GM19463 (cell line): Measurements from ENCODE around the gene HSCB.
"Not testable (repeated sequence)": the region's sequence is repeated elsewhere in the genome, so short reads cannot be mapped to it uniquely, and the experiment has no call there.

Experiments used
- ATAC-seq: cut with Tn5 transposase; IDR thresholded peaks from one replicate; pipeline ENCODE4 v1.9.1; 2021; ENCODE audit warnings: mild to moderate bottlenecking, moderate library complexity; ENCODE audit not compliant: unreplicated experiment

The HSCB gene, protein sequence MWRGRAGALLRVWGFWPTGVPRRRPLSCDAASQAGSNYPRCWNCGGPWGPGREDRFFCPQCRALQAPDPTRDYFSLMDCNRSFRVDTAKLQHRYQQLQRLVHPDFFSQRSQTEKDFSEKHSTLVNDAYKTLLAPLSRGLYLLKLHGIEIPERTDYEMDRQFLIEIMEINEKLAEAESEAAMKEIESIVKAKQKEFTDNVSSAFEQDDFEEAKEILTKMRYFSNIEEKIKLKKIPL

DNA sequence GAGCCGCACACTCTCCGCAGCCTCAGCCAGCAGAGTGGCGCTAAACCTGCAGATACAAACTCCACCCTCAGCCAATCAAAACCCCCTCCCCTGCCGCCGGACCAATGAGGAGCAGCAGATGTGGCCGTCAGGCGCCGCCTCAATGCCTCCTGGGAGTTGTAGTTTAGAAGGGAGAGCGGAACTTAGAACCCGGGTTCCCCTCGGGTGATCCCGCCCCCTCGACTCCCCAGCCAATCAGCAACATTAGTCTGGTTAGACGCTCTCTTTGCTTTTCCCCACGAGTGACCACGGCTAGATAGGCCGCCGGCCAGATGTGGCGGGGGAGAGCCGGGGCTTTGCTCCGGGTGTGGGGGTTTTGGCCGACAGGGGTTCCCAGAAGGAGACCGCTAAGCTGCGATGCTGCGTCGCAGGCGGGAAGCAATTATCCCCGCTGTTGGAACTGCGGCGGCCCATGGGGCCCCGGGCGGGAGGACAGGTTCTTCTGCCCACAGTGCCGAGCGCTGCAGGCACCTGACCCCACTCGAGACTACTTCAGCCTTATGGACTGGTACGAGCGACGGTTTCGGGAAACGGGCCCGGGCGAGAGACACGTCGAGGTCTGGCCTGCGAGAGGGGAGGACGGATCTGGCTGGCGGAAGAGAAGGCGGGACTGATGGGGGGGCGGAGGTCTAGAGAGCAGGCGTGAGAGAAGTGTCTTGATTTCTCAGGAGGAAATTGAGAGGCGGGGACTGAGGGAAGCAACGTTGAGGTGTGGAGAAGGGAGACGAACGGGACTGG, at the start of gene HSCB, which contains the start of gene CHEK2:
TSS of gene HSCB (plus strand) at position 255 of the 777 bp plus-strand sequence. CDS start at position 312, 57 bp downstream.
TSS of gene CHEK2 (minus strand) at position 36 of the 777 bp plus-strand sequence. CDS start 7,099 bp downstream, outside the sequence.
- ATAC-seq = peak; percentile 92

DNA sequence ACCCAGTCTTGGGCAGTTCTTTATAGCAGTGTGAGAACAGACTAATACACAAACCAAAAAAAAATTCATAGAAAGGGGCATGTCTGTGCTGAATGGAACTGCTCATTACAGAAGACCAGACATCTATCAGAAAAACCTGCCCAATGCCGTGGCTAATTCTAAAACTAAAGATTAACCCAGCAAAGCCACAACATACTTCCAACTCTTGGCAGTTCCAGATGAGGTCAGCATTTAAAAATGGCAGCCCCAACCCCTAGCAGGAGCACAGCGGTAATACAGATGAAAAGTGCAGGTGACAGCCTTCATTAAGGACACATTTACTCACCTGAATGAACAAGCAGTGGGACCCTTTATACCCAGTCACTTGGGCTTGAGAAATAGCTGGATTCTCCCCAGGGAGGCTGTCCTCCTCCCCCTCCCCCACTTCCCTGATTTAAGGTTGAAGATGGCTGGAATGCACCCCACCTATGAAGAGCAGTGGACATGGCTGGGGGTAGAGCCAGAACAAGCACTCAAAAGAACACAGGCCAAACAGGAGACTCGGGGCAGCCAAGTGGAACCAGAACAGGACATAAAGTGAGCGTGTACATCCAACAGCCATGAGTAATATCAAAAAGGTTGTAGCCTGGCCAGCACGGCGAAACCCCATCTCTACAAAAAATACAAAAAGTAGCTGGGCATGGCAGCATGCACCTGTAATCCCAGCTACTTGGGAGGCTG, 48.6 kb upstream of the HSCB start:
- ATAC-seq = not testable (repeated sequence)

DNA sequence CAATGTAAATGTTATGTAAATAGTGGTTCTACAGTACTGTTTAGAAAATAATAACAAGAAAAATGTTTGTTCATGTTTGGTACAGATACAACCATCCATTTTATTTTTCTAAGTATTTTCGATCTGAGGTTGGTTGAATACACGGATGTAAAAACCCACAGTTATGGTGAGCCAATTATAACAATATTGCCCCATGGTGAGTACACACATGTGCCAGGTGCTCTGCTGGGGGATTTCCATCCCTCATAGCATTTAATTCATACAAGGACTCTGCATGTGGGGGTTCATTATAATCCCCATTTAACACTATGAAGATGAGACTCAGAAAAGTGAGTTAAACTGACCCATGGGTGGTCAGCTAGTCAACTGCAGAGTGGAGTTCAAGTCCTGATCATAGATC, 38.9 kb upstream of the HSCB start:
- ATAC-seq = no peak

DNA sequence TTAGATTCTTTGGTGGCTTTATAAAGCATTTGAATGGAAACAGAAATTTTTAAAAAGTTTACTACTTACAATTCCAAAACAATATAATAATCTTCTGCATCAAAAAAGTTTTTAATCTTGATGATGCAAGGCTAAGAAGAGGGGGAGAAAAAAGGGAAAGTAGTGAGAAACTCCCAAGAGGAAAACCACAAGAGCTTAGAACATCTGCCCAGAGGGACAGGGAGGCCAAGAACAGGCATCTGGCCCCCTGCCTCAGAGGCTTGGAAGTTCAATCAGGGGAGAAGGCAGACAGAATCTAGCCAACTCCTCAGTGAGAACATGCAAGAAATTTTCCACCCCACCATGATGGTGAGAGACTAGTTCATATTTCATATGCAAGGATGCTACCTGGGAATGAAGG, 38.4 kb upstream of the HSCB start:
- no peak for ATAC-seq

DNA sequence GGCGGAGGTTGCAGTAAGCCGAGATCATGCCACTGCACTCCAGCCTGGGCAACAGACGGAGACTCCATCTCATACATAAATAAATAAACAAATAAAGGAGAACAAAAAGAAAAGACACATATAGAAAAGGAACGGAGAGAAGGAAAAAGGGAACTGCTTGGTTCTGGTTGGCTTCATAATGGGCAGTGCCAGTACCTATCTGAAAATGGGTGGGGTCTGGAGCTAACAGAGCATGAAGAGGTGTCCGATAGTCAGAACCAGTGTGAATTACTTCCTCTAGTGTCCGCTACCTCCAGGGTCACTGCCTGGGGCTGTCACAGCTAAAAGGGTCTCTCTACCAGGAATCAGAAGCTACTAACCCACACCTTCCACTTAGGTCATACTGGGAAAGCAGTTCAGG, 35.0 kb upstream of the HSCB start:
- ATAC-seq = no peak

DNA sequence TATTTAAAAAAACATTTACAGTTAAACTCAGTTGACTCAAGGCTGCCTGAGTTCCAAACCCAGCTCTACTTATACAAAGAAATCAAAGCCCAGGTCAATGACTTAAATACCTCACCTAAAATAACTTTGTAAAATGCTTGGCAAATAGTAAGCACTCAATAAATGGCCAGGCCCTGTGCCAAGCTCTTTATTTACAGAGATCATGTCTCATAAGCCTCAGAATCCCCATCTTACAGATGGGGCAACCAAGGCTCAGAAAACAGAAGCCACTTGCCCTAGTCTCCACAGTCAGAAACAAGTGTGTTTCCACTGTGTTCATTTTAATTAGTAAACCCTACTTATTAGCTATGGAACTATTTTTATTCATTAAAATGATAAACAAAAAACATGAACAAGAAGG, 31.7 kb upstream of the HSCB start:
- ATAC-seq = no peak

DNA sequence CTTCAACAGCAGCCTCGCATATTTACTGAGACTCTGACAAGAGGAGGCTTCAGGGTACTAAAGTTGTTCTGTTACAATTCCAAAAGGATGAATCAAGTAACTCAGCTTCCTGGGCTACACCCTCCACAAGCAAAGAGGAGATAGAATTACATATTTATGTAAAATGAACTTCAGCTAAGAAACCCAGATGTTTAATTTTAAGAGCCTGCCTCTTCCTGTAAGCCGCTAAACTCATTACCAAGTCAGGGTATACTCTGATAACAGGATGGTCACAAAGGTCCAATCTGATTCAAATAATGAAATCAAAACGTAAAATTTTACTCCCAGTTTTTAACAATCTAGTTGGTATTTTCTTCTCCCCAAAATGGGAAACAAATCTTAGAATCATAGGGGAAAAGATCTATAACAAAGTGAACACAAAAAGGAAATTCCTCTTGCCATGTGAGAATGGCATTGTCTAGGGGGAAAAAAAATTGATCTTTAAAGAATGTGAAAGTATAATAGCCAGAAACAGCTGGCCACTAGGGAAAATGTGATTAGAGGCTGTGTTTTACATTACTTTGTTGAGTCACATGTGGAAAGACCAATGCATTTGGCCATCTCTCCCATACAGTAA, 31.2 kb upstream of the HSCB start:
- ATAC-seq = no peak

DNA sequence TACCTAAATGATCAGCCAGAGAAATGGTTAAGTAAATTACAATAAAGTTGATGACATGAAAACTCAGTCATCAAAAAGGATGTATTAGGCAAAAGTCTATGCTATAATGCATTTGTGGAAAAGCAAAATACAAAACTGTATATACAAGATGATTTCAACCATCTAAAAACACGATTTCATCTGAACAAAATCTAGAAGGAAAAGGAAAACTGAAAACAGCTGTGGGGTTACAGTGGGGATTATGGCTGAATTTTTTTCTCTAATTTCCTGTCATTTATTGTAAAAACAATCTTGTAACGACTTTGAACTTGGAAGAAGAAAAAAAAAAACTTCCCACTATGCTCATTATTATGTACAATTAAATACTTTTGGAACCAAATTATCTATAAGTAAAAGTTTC, 30.5 kb upstream of the HSCB start:
- no peak for ATAC-seq

DNA sequence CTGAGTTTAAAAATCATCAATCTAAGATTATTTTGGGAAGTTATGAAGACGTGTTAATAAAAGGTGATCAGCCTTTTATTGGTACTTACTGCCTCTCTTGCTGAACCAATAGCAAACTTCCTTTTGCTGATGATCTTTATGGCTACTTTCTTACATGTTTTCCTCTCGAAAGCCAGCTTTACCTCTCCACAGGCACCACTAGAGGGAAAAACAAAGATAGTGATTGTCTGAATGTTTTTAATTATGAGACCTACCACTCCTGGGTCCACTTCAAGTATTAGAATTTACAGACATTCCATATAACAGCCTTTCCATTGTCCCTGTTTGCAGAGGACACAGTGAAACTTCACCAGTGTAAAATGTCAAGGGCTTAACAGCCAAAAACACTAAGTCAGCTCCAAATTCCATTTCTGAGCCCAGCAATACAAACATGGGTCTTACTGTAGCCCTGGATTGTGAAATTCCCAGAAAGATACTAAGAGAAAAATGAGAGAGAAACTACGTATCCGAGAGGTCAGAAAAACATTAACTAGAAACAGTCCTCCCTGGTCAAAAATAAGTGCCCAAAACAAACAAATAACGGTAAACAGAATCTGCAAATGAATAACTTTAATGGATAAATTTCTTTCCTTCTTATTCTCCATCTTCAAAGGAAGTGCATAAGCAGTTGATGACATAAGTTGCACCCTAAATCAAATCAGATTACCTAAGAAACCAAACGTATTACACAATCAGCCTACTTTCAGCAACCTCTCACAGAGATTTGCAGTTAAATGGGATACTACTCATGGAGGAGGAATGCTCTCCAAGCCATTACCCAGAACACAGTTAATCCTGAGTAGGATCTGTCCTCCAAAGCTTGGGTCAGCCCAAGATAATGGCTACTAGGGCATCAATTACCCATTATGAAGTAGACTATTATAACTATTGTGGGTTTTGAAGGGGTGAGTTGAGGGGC, 29.7 kb upstream of the HSCB start:
- no peak for ATAC-seq

DNA sequence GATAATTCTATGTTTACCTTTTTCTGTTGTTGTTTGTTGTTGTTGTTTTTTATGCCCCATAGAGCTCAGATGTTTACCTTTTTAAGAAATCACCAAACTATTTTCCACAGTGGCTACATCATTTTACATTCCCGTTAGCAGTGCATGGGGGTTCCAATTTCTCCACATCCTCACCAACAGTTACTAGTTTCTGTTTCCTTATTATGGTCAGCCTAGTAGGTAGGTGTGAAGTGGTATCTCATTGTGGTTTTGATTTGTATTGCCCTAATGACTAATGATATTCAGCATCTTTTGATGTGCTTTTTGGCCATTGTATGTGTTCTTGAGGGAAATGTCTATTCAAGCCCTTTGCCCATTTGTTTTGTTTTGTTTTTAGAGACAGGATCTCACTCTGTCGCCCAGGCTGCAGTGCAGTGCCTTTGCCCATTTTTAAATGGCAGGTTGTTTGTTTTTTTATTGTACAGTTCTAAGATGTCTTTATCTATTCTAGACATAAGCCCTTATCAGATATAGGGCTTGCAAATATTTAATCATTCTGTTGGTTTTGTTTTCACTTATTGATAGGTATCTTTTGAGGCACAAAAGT, 27.7 kb upstream of the HSCB start:
- ATAC-seq = no peak

DNA sequence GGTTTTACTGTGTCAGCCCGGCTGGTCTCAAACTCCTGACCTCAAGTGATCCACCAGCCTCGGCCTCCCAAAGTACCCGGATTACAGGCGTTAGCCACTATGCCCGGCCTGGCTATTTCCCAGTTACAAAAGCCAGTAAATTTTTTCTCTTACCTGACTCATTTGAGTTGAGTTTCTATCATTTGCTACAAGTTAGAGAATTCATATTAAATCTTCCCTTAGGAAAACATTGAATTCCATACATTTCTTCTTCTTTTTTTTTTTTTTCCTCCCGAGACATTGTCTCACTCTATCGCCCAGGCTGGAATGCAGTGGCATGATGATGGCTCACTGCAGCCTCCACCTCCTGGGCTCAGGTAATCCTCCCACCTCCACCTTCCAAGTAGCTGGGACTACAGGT, 26.2 kb upstream of the HSCB start:
- no peak for ATAC-seq

DNA sequence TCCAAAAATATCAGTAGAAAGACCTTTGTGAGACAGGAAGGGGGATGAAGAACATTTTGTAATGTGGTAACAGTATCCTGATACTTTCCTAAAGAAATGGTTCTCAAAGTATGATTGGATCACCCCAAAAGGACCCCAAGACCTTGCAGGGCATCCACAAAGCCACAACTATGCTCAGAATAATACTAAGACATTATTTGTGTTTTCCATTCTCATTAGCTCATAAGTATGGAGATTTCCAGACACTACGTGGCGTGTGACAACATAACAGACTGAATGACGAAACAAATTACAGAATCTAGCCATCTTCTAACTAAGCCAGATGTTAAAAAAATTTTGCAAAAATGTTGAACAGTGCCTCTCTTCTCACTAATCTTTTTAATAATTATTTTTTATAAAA, 25.2 kb upstream of the HSCB start:
- ATAC-seq = no peak

DNA sequence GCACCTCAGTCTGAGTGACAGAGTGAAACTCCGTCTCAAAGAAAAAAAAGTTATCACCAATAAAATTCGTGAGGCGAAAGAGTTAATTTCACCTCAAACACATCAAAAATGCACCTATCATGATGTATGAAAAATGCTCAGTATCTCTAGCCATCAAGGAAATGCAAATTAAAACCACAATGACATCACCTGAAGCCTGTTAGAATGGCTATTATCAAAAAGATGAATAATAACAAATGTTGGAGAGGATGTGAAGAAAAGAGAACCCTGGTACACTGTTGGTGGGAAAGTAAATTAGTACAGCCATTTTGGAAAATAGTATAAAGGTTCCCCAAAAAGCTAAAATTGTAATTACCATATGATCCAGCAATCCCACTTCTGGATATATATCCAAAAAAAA, 23.8 kb upstream of the HSCB start:
- no peak for ATAC-seq

DNA sequence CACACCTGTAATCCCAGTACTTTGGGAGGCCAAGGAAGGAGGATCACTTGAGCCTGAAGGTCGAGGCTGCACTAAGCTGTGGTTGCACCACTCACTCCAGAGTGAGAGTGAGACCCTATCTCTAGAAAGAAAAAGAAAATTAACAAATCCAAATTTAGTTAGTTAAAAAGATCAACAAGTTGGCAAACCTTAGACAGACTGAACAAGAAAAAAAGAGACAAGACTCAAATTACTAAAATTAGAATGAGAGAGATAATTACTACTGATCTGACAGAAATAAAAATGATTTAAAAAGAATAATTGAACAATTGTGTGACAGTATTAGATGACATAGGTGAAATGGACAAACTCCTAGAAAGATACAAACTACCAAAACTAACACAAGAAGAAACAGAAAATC, 13.8 kb upstream of the HSCB start:
- ATAC-seq = no peak

DNA sequence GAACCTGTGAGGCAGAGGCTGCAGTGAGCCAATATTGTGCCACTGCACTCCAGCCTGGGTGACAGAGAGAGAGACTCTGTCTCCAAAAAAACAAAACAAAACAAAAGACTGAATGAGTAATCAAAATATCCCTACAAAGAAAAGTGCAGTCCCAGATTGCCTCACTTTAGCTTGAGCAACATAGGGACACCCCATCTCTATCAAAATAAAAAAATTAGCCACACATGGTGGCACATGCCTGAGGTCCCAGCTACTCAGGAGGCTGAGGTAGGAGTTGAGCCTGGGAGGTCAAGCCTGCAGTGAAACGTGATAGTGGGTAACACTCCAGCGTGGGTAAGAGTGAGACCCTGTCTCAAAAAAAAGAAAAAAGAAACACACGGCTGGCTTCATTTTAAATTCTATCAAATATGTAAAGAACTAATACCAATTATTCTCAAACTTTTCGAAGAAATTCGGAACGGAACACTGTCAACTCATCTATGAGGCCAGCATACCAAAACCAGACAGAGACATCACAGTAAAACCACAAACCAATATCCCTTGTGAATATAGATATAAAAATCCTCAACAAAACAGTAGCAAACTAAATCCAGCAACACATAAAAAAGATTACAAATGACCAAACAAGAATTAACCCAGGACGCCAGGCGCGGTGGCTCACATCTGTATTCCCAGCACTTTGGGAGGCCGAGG, 13.1 kb upstream of the HSCB start:
- no peak for ATAC-seq

DNA sequence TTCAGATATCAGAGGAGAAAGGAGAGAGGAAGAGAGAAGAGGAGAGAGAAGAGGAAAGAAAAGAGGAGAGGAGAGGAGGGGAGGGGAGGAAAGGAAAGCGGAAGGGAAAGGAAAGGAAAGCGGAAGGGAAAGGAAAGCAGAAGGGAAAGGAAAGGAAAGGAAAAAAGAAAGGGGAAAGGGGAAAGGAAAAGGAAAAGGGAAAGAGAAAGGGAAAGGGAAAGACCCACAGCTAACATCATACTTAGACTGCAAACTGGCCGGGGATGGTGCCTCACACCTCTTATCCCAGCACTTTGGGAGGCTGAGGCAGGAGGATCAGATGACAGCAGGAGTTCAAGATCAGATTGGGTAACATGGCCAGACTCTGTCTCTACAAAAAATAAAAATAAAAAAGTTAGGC, 11.7 kb upstream of the HSCB start:
- ATAC-seq = no peak

DNA sequence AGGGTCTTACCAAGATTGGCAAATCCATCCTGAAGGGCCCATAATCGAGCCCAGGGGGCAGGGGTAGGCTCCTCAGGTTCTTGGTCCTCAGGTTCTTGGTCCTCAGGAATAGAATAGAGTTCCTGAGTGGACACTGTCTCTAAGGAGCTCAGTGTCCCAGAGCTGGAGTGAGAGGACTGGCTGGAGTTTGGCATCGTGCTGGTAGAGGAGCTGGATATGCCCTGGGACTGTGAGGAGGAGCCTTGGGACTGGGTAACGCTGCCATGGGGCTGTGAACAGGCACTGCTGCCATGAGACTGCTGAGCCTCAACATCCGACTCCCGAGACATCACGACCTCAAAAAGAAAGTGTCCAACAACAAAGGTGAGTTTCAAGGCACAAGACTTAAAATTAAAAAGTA, 7.4 kb upstream of the HSCB start:
- ATAC-seq = no peak

DNA sequence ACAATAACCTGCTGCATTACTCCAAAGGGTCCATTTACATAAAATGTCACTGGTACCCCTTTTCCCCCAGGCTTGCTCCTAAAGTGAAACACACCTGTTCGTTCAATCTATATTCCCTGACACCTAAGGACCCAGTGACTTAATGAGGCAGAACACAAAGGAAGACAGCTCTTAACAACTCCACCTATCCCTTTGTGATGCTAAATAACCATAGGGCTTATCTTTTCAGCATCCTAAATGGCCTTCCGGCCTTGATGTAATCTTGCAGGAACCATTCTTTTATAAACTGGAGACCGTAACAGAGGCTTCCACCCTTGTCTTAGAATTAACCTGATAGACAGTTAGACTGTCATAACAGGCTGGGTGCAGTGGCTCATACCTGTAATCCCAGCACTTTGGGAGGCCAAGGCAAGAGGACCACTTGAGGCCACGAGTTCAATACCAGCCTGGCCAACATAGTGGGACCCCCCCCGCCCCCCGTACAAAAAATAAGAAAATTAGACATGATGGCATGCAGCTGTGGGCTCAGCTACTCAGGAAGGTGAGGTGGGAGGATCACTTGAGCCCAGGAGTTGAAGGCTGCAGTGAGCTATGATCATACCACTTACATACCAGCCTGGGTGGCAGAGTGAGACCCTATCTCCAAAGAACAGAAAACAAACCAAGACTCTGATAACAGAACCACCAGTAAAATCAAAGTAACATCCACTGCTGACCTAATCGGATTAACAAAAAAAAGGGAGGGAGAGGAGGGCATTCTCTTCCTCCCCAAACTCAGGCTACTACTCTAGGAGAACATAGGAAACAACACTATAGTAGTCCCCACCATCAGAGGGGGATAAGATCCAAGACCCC, 5.3 kb upstream of the HSCB start:
- ATAC-seq = no peak
